Loucy (cell line): ENCODE results near the gene TRPV2.

Experiments used
- CTCF ChIP-seq: fragments of 200-600 bp; sonication (generic); conservative IDR thresholded peaks from 2 replicates; pipeline ENCODE4 v1.5.1; 2014; ENCODE audit warnings: mild to moderate bottlenecking, antibody characterized with exemption, low read length
- EZH2phosphoT487 ChIP-seq: fragments of 200-600 bp; IDR thresholded peaks from 2 replicates; pipeline ENCODE4 v1.6.1; 2018; ENCODE audit warnings: antibody characterized with exemption, mild to moderate bottlenecking, moderate library complexity, borderline replicate concordance

GRCh38 chr17:16379654-16380053 lies 35.7 kb upstream of the TRPV2 start:
- no peak for TF ChIP-seq CTCF
- no peak for TF ChIP-seq EZH2phosphoT487
